GM19463 (cell line): ENCODE measurements around the gene NPAS3.

Source experiments
- ATAC-seq: cut with Tn5 transposase; IDR thresholded peaks from one replicate; pipeline ENCODE4 v1.9.1; 2021; ENCODE audit warnings: mild to moderate bottlenecking, moderate library complexity; ENCODE audit not compliant: unreplicated experiment

Gene NPAS3

DNA sequence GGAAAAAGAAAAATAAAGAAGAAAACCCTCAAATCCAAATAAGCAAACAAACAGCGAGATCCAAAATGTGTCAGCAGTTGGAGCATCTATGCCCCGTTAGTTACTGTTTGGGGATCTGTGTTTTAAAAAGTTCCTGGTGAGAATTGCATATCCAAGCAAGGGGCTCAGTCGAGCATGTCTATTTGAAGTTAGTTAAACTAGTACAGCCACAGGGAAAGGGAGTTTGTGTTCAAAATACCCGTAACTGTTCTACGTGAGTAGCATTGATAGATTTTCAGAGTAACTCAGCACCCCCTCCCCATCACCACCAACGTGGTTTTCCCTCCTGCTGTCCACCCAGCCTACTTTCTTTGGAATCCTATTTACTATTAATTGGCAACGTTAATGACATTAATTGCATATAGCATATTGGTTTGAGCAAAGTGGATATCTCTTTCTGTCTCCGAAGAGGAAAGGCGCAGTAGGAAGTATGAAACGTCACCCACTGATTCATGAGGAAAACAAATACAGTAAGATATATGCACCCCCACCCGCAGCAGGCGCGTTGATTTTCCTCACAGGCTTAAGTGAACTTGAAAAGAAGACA lies 1.5 kb downstream of the NPAS3 start:
- ATAC-seq, result no peak

DNA sequence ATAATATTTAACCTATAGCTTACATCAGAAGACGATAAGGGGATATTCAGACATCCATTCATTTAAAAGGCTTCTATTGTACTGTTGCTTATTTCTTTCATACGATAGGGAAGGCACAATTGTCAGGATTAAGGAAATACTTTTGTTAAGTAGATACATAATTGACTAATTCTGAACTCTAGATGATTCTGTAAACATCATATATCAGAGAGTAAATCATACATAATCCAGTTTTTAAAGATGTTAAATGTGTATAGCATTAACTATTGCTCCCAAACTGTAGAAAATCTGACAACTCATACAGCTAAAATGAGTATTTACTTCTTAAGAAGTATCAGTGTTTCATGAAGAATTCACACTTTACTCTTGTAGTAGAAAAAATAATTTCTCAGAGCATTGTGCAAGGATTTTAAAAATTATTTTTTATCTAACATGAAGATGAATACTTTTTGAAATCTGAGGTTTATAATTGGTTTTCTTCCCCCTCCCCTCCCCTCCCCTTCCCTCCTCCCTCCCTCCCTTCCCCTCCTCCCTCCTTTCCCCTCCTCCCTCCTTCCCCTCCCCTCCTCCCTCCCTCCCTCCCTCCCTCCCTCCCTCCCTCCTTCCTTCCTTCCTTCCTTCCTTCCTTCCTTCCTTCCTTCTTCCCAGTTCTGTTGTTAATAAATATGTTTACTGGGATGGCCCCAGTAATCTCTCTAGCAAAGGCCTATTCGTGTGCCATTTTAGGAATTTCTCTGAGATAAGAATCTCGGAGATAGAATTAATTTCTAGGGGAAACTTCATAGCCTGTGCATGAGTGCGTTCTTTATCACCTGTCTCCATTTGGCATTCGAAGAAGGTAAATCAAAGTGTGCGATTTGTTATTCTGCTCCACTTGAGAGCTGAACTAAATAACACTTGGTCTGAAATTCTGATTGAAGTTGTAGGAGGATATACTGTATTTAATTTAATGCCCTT lies 2.3 kb downstream of the NPAS3 start:
- ATAC-seq, result no peak

GRCh38 chr14:32941668-32942065 lies 3.0 kb downstream of the NPAS3 start:
- no peak for ATAC-seq

DNA sequence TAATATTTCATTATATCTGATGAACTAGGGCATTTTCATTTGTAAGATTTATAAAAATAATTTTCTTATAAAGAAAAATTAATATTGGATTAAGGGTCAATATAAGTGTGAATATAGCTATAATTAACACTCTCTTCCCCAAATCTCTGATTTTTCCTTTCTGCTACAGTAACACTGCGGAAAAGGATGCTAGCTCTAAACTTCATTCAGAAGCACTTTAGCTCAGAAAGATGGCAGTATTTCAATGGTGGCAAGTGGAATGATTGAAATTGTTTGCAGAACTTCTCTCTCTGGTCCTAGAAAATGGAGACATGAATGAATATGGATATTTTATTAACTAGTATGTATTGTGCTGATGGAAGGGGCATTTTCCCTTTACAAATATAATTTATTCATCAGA lies 8.4 kb downstream of the NPAS3 start:
- no peak for ATAC-seq

DNA sequence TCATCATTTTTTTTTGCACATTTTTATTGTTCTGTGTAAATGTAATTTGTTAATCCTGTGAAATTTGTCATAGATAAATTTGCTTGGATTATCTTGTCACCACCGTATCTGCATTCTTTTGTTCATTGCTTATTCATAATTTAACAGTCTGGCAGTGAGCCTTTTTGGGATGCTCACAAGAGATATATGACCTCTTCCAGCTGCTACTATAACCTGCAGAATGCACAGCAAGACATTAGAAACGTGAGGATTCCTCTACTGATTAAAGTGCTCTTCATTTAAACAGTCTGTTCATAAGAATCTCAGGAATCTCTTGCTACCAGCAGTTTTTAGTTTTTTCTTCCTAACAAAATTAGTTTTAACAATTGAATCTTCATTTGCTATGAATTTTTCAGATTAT lies 9.1 kb downstream of the NPAS3 start:
- ATAC-seq, result no peak

GRCh38 chr14:32950584-32950983 lies 11.9 kb downstream of the NPAS3 start:
- no peak for ATAC-seq

DNA sequence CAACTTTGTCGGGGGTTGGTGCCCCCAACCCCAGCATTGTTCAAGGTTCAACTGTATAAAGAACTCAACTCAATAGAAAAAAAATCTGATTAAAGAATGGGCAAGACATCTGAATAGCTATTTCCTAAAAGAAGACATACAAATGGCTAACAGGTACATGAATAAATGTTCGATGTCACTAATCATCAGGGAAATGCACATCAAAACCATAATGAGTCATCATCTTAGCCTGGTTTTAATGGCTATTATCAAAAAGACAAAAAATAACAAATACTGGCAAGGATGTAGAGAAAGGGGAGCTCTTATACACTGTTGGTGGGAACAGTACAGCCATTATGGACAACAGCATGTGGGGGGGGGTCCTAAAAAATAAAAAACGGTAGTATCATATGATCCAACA lies 28.7 kb downstream of the NPAS3 start:
- ATAC-seq, result no peak

- ATAC-seq, result no peak
These were observed 30.4 kb downstream of the NPAS3 start for GRCh38 chr14:32968972-32969544.

GRCh38 chr14:32977913-32978312 lies 39.2 kb downstream of the NPAS3 start:
- ATAC-seq, result no peak

DNA sequence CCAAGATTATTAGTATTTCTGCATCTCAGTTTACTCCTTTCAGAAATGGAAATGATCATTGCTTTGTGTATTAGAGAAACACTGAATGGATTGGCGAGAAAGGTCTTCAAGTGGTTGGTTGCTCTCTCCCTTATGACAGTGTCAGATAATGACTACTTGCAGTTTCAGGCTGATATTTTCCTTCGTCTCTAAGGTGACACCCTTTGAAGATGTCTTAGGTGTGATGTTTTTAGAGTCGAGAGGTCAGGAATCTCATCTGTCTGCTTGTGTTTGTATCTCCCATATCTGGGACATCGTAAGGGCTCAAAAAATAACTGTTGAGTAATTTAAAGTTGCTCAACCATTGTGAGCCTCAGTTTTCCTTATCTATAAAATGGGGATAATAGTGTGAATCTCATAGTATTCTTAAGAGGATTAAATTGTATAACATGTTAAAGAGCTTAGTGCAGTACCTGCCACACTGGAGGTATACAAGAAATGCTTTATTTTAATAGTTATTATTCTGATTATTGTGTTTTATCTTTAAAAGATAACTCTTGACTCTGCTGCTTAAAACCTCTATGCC lies 40.1 kb downstream of the NPAS3 start:
- ATAC-seq, result no peak

DNA sequence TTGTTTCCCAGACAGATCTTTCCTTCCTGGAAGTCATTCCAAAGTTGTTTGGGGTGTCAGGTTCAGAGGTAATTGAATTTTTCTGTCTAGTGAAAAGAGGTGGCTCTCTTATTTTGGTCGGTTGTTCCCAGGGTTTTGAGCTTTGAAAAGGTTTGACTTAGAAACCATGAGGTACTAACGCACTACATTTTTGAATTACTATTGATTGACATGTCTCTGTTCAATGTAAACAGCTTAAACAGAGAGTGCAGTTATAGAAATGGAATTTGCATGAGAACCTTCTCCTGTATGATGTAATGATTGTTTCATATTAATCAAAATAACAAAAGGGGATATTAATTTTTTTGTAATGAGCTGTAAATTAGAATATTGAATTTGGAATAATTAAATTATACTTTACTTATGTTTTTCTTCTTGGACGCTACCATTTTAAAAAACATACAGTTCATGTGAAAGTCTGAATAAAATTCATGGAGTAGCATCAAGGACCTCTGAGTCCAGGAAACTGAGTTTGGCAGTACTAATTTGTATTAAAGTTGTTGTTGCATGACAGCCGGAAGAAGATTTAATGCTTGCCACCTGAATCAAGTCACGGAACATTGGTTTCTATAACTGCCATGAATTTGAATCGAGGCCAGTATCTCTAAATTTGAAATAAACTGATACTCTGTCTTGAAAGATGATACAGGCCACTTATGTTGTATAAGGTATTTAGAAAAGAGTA lies 41.7 kb downstream of the NPAS3 start:
- ATAC-seq, result no peak

DNA sequence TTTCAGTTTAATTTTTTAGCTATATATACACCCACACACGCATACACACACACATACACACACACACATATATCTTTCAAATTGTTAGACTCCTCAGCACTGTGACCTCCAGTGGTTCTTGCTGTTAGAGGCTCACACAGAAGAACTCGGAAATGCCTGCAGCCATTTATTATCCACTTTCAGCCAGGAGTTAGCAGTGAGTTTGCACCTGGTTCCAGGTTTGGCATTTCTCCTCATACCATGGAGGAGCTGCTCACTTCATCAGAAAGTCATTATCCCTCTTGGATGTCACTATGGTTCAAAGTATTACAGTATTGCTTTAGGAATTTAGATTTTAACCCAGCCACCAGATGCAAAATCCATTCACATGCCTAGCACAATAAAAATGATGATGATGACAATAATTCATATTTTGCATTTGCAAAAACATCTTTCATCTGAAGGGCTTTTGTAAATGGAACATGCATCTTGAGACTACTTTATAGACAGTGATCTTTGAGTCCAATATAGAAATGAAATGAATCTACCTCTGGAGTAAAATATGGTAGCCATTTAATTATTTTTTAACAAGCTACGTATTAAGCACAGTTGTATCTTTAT lies 42.3 kb downstream of the NPAS3 start:
- no peak for ATAC-seq

DNA sequence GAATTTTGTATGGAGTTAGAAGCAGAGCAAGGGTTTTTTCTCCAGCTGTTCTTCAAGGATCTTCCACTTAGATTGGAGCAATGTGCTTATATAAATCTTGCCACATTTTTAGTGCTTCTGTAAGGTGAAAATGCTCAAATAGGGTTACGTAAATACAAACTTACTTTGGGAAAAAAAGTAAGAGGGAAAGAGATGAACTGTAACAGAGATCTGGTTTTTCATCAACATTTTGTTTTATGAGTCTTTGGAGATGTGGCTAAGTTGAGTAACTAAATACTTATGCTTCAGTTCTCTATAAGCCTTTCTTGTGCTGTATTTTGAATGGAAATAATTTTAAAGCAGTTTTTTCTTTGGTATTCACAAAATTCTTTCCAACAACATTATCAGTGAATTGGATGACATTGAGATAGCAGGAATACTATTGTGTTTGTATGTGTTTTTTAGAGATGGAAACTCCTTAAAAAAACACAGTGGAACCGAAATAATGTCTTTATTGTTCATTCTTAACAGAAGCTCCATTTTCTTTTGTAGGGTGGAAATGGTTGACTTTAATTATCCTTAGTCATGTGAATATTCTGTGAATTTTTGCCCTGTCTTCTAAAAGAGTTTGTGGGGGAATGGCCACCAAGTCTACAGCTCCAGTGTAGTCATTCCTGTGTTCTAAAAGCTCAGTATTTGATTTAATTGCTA lies 45.7 kb downstream of the NPAS3 start:
- ATAC-seq, result no peak

- ATAC-seq, result no peak
These were observed 47.2 kb downstream of the NPAS3 start for GRCh38 chr14:32985866-32986265.

GRCh38 chr14:32986791-32987540 lies 48.3 kb downstream of the NPAS3 start:
- ATAC-seq, result no peak

- no peak for ATAC-seq
These were observed 53.0 kb downstream of the NPAS3 start for GRCh38 chr14:32991691-32992090.

DNA sequence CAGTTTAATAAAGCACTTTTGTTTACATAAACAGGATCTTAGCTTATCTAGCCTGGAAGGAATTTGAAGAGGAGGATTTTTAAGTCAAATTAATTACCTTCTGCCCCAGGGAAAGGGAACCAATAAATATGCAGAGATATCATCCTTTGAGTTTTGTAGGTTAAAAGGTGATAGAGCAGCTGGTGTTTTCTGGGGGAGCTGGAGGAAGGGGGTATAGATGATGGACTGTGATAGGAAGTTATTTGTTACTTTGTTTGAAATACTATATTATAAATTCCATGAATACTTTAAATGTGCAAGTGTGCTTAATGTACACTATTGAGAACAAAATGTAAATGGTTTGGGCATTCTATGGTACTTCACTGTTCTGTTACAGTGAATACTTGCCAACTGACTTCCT lies 55.2 kb downstream of the NPAS3 start:
- ATAC-seq, result no peak

DNA sequence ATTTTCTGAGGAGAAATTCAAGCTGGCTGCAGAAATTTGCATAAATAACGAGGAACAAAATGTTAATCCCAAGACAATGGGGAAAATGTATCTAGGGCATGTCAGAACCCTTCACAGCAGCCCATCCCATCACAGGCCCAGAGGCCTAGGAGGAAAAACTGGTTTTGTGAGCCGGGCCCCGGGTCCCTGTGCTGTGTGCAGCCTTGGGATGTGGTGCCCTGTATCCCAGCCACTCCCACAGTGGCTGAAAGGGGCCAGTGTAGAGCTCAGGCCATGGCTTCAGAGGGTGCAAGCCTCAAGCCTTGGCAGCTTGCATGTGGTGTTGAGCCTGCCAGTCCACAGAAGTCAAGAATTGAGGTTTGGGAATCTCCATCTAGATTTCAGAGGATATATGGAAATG lies 57.7 kb downstream of the NPAS3 start:
- no peak for ATAC-seq

DNA sequence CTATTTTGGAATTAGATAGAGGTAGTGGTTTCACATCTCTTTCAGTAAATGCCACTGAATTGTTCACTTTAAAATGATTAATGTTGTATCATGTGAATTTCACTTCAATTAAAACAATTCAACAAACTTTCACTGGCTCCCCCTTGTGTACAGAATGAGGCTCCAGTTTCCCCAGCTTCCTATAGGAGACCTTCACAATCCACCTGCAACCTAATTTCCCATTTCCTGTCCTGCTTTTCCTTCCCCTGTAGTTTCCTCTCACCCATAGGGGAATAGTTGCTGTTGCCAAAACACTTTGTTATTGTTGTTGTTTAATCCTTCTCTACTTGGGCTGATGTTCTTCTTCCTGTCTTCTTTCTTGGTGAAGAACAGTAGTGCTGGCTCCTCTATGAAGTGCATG lies 59.8 kb downstream of the NPAS3 start:
- ATAC-seq, result no peak
